Upper lobe of left lung (tissue), 4 donors: ENCODE results near the gene SPOCK1.

Experiments
- CTCF ChIP-seq, 6 experiments: fragments of 450-650 bp in 4 of 6; fragments of 200-600 bp in 2 of 6; sonication (generic) in 2 of 6; IDR thresholded peaks; one replicate each; pipeline ENCODE4 v1.5.1; 2016 to 2019; ENCODE audit warnings: antibody characterized with exemption in 6 of 6
- EP300 ChIP-seq, 4 donors: sonication (generic); formaldehyde crosslinking; IDR thresholded peaks; one replicate each; pipeline ENCODE4 v1.5.1; 2017; ENCODE audit warnings: antibody characterized with exemption in 4 of 4, control low read depth in 2 of 4
- POLR2A ChIP-seq, 4 donors: fragments of 450-650 bp; IDR thresholded peaks; one replicate each; pipeline ENCODE4 v1.5.1; 2016 to 2017; ENCODE audit warnings: antibody characterized with exemption in 4 of 4, mild to moderate bottlenecking in 2 of 4
- POLR2AphosphoS5 ChIP-seq, 2 donors: sonication (generic); formaldehyde crosslinking; IDR thresholded peaks; one replicate each; pipeline ENCODE4 v1.5.1; 2017; ENCODE audit warnings: antibody characterized with exemption in 2 of 2

DNA sequence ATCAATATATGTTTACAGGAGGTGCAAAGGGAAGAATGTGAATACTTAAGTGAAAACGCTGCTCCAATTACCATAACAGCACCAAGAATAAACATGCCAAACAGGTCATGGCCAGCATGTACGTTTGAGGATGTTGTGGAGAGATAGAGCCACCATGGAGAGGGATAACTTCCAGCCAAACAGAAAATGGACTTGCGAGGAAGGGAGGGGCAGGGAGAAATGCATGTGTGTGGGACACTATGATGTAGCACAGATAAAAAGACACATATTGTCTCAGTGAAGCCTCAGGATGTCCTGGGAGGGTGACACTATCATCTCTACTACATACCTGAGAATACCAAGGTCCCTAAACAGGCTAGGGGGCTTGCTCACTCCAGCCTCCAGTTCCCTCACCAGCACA lies 488.9 kb downstream of the SPOCK1 start:
- TF ChIP-seq POLR2AphosphoS5 (IDR thresholded peaks at IDR 0.05) (no peak), CTCF (IDR thresholded peaks at IDR 0.05) (no peak), POLR2A (IDR thresholded peaks at IDR 0.05) (no peak), EP300 (IDR thresholded peaks at IDR 0.05) (no peak)
